ENCODE measurements around the gene MAPK1. TPM values are rescaled to one million over a fixed set of nuclear protein-coding genes. Genes with fewer than 3 reads are reported as not detected.
"Not testable (repeated sequence)": the region's sequence is repeated elsewhere in the genome, so short reads cannot be mapped to it uniquely, and the experiment has no call there.

The MAPK1 gene
- total RNA-seq, 1 experiment from 2014 or later, result 122 TPM

- Histone ChIP-seq H3K9me3 (ENCODE audit: control insufficient read depth, insufficient read depth, low read depth, low read length) (no peaks in the 10 kb centered on the region), H3K27me3 (ENCODE audit: control insufficient read depth, insufficient read depth, low read length) (no peaks in the 10 kb centered on the region), H3K4me3 (ENCODE audit: low read depth in 2 of 2, low read length in 2 of 2) (no peak overlapping the region), H3K36me3 (ENCODE audit: control insufficient read depth, insufficient read depth, low read length) (no peaks in the 10 kb centered on the region), H3K4me1 (ENCODE audit: control insufficient read depth, insufficient read depth, low read length) (no peaks in the 10 kb centered on the region), H3K27ac (ENCODE audit: low read length) (no peak overlapping the region)
- BruUV-seq (replicated peaks), result no TSS peak
- POLR2A ChIA-PET, result no interaction called here
- intact Hi-C loops (cut with micrococcal nuclease; ENCODE audit: unreplicated experiment), result no loop called here
- ATAC-seq, result no peak
- in situ Hi-C loops (cut with HindIII; ENCODE audit: low pct_unique_long_range_greater_than_20kb, low sequenced_read_pairs), result no loop called here
- CTCF ChIA-PET, result no interaction called here
- no peak for DNase-seq (ENCODE audit: low read depth, low spot score)
- TF ChIP-seq TCF7L2 (IDR thresholded peaks at IDR 0.05; ENCODE audit: low read depth, low read length), result no peak
- TF ChIP-seq POLR2AphosphoS5 (IDR thresholded peaks at IDR 0.05; ENCODE audit: low read depth, low read length), result no peak
- no peak for TF ChIP-seq SIN3A (IDR thresholded peaks at IDR 0.05; ENCODE audit: borderline replicate concordance, insufficient read depth, low read depth, low read length)
- TF ChIP-seq REST (IDR thresholded peaks at IDR 0.05; ENCODE audit: insufficient read depth in 1 of 2, low read depth in 2 of 2, low read length in 1 of 2), result no peak
- TF ChIP-seq, protein P1, sequence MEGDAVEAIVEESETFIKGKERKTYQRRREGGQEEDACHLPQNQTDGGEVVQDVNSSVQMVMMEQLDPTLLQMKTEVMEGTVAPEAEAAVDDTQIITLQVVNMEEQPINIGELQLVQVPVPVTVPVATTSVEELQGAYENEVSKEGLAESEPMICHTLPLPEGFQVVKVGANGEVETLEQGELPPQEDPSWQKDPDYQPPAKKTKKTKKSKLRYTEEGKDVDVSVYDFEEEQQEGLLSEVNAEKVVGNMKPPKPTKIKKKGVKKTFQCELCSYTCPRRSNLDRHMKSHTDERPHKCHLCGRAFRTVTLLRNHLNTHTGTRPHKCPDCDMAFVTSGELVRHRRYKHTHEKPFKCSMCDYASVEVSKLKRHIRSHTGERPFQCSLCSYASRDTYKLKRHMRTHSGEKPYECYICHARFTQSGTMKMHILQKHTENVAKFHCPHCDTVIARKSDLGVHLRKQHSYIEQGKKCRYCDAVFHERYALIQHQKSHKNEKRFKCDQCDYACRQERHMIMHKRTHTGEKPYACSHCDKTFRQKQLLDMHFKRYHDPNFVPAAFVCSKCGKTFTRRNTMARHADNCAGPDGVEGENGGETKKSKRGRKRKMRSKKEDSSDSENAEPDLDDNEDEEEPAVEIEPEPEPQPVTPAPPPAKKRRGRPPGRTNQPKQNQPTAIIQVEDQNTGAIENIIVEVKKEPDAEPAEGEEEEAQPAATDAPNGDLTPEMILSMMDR (IDR thresholded peaks at IDR 0.05), result no peak
These were observed 40.4 kb upstream of the MAPK1 start for GRCh38 chr22:21907638-21908522.

GRCh38 chr22:21905234-21905633 is 37.8 kb upstream of the MAPK1 start:
- BruUV-seq (replicated peaks); H3K4me1 ChIP-seq (ENCODE audit: control insufficient read depth, insufficient read depth, low read length); CTCF ChIA-PET: not testable (repeated sequence)

GRCh38 chr22:21904250-21904789 is 36.9 kb upstream of the MAPK1 start:
- H3K27ac ChIP-seq (ENCODE audit: low read length), result no peak overlapping the region
- in situ Hi-C loops (cut with HindIII; ENCODE audit: low pct_unique_long_range_greater_than_20kb, low sequenced_read_pairs), result no loop called here
- DNase-seq (ENCODE audit: low read depth, low spot score) (no peak), ATAC-seq (no peak)
- no peaks in the 10 kb centered on the region for H3K9me3 ChIP-seq (ENCODE audit: control insufficient read depth, insufficient read depth, low read depth, low read length)
- intact Hi-C loops (cut with micrococcal nuclease; ENCODE audit: unreplicated experiment), result no loop called here
- no peak overlapping the region for H3K4me3 ChIP-seq (ENCODE audit: low read depth in 2 of 2, low read length in 2 of 2)
- no peaks in the 10 kb centered on the region for H3K27me3 ChIP-seq (ENCODE audit: control insufficient read depth, insufficient read depth, low read length)
- ChIA-PET CTCF (interaction anchor here (0.5 kb wide), 1 partner anchor 8 kb away, joined by 7 read pairs; no protein-coding TSS in a partner anchor), POLR2A (no interaction called here)
- H3K36me3 ChIP-seq (ENCODE audit: control insufficient read depth, insufficient read depth, low read length), result no peaks in the 10 kb centered on the region
- TF ChIP-seq POLR2AphosphoS5 (IDR thresholded peaks at IDR 0.05; ENCODE audit: low read depth, low read length) (no peak), TCF7L2 (IDR thresholded peaks at IDR 0.05; ENCODE audit: low read depth, low read length) (no peak), REST (IDR thresholded peaks at IDR 0.05; ENCODE audit: insufficient read depth in 1 of 2, low read depth in 2 of 2, low read length in 1 of 2) (no peak), SIN3A (IDR thresholded peaks at IDR 0.05; ENCODE audit: borderline replicate concordance, insufficient read depth, low read depth, low read length) (no peak)
- TF ChIP-seq, protein P1 (IDR thresholded peaks at IDR 0.05), result no peak
- H3K4me1 ChIP-seq (ENCODE audit: control insufficient read depth, insufficient read depth, low read length), result no peaks in the 10 kb centered on the region
- BruUV-seq (replicated peaks), result no TSS peak

More at GRCh38 chr22:21905234-21905633, 37.8 kb upstream of the MAPK1 start:
- H3K36me3 ChIP-seq (ENCODE audit: control insufficient read depth, insufficient read depth, low read length); H3K27me3 ChIP-seq (ENCODE audit: control insufficient read depth, insufficient read depth, low read length); ATAC-seq; intact Hi-C loops (cut with micrococcal nuclease; ENCODE audit: unreplicated experiment); DNase-seq (ENCODE audit: low read depth, low spot score); in situ Hi-C loops (cut with HindIII; ENCODE audit: low pct_unique_long_range_greater_than_20kb, low sequenced_read_pairs); POLR2A ChIA-PET; H3K27ac ChIP-seq (ENCODE audit: low read length); H3K9me3 ChIP-seq (ENCODE audit: control insufficient read depth, insufficient read depth, low read depth, low read length); H3K4me3 ChIP-seq (ENCODE audit: low read depth in 2 of 2, low read length in 2 of 2): not testable (repeated sequence)
